HG03025 (cell line): ENCODE measurements around the gene HRNR.

ENCODE experiments used
- ATAC-seq: cut with Tn5 transposase; IDR thresholded peaks from one replicate; pipeline ENCODE4 v1.9.1; 2021; ENCODE audit warnings: mild to moderate bottlenecking, moderate library complexity; ENCODE audit not compliant: unreplicated experiment, low FRiP score

The HRNR gene

DNA sequence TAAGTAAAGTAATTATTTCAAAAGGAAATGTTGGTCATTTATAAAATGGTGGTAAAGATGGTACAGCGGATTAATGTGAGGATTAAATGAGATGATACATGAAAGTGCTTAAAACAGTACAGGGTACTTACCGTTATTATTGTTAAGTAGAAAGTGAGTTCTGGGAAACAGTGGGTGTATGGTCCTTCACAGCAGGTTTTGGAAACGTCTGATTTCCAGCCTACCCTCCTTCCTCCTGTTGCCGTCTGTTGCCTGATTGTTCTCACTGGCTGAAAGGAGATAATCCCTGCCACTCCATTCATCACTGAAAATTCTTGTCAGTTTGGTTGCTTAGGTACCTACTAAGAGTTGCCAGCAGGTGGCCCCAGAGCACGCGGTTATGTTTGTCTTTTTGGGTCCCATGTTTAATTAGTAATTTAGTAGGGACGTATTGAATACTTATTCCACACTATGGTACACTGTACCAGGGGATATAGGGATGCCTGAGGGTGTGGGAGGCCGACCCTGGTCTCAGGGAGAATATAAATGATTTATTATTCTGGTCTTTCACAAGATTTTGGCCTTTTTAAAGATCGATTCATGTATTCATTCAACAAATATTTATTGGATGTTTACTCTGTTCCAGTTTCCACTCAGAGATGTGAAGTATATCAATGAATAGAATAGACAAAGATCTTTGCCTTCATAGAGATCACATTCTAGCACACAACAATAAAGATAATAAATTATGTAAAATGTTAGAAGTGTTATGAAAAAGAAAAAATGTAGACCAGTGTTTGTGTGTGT, 34.1 kb downstream of the HRNR start:
- no peak for ATAC-seq

DNA sequence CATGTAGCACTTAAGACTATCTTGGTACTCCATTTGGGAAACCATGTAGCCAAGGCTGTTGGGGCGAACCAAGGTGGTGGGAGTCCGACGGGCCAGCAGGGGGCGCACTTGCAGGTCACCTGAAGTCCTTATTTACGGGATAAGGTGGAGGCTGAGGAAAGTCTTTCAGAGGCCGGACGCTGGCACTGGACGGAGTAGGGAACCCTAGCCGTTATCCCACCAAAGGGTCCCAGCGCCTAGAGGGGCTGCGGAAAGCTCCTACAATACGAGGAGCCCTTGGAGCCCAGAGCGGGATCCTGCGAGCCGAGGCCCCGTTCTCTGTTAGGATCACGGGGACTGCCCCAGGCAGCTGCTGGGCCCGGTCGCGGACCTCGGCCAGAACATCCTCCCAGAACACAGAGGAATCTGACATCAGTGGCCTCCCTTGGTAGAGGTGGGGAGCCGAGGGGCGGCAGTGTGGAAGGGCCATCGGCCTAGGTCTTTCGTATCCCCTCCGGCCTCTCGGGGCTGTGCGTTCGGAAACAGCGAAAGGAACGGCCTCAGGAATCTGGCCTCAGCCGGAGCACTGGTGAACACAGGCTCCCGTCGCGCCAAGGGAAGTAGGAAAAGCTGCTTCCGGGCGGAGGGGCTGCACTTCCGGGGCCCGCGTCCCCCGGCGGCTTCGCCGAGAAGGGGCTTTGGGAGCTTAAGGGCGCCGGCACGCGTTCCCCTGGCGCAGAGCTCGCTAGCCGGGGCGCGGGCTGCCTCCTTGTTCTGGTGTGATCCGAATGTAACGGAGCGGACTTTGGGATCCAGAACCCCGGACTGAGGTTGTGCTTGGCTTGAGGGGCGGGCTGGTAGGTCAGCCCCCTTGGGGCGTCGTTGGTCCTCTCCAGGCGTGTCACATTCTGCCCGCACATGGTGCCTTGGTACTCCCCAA, 35.1 kb downstream of the HRNR start:
- ATAC-seq = no peak

DNA sequence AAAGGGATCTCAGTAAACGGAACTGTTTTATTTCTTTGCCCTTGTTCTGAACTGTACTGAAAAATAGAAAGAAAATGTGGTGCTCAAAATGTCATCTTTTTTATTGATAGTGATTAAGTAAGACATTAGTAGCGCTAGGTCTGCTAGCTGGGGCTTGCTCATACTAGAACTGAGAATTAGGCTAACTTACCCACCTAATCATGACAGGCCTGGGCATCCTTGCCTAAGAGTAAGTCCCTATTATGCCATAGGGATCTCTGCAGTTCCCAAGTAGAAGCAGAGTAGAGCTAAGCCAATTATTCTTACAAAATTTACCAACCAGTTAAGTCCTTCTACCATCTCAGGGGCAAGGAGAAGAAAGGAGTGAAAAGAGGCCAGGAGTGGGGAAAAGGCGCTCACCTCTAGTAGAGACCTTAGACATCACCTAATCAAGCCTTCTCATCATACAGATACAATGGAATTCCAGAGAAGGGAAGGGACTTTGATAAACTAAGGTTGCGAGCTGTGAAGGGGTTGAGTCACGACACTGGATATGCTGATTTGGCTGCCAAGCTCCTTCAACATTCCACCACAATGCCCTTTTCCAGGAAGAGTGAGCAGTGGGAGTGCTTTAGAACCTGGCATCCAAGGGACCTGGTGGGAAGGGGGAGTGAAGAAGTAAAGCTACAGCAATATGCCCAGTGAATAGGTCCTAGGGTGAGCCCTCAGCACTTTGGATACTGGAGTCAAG, 37.3 kb downstream of the HRNR start:
- no peak for ATAC-seq

DNA sequence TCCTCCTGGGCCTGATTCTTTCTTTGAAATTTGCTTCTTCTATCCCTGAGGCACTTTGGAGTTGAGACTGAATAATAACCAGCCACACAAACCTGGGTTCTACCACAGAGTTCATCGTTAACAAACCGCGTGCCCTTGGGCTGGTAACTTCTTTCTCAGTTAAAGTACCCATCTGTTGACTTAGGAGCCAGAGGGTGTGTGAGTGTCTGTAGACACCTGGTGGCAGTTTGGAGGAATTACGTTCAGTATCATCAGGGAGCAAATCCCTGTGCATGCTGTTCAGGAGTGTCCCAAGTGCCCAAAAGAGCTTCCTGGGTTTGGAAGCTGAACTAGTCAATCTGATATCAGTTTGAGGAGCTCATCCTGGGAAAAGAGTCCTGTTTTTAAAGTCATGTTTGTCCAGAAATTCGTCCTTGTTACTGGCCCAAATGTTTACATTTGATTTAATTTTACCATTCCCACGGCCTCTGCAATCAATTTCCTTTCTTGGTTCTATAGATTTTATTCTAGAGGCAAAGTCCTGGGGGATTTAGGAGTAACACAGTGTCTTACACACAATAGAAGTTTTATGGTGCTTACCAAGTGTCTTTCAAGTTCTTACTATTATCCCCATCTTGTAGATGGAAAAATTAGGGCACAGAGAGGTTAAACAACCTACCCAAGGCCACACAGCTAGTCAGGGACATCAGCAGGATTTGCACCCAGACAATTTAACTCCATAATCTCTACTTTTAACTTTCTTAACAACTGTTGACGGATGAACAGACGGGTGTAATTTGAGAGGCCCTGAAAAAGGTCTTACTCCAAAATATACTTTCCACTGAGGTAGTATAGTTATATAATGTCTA, 38.2 kb downstream of the HRNR start:
- no peak for ATAC-seq

DNA sequence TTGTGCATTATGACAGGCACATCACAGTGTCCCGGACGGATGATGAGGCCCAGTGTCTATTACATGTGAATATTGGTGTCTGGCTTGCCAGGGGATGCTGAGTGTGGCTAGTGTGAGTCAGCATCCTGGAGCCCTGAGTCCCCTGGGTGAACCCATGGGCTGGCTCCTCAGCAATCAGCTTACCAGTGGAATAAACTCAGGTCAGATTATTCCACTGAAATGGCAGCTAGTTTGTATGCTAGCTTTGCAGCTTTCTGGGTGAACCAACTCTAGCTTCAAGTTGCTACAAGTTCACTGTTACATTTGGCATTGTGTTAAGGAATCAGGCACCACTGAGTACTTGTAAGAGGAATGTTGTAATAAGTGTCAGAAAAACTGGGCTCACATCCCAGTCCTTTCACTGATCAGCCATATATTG, 41.0 kb downstream of the HRNR start:
- ATAC-seq = no peak

DNA sequence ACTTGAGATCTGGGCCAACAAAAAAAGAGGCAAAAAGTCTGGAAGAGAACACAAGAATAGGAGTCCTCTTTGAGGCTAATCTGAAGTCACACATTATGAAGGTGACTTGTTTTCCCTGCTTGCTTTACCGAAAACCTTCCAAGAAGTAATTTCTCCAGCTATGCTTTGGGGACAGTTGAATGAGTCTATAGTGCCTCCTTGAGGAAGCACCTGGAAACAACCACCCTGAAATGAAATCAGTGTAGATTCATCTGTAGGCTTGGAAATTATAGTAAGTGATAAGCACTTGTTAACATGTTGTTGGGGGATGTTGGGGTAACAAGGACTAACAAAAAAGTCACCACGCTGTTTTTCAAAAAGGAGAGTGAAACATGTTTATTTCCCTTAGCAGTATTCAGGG, 41.6 kb downstream of the HRNR start:
- no peak for ATAC-seq

DNA sequence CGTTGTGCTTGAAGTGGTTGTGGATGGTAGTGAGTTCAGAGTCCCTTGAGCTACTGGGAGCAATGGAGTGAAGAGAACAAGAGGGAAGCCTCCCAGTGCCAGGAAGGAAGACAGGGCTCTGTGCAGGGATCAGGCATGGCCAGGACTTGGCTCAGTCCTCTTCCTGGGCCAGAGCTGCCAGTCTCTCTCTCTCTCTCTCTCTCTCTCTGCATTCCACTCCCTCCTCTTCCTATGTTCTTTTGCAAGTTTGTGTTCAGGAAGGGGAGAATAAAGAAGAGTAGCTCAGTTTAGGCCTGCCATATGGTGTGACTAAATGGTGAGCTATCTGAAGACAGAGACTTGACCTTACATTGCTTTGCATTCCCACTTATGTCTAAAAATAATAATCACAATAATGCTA, 44.4 kb downstream of the HRNR start:
- ATAC-seq = no peak

DNA sequence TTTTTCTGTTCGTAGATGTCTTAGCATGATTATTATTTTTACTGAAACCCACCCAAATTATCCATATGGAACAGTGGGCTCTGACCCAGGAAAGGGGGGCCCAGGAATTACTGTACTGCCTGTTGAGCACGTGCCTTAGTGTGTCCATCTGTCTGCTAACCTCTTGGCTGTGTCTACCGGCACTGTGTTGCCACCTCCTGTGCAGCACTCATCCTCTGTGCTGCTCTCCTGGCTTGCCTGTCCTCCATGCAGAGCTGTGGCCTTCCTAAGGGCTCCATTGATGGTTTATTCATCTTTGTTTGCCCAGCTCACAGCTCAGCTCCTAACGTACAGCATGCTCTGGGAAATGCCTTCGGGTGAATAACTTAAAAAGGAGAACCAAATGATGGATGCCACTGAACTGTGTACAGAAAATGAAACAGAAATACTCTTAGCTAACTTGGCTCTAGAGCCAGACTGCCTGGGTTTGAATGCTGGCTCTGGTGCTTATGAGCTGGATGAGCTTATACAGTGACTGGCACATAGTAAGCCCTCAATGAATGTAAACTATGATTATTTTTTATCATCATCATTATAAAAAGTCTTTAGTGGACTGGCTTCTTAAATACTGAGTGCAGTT, 53.6 kb downstream of the HRNR start:
- ATAC-seq = no peak

DNA sequence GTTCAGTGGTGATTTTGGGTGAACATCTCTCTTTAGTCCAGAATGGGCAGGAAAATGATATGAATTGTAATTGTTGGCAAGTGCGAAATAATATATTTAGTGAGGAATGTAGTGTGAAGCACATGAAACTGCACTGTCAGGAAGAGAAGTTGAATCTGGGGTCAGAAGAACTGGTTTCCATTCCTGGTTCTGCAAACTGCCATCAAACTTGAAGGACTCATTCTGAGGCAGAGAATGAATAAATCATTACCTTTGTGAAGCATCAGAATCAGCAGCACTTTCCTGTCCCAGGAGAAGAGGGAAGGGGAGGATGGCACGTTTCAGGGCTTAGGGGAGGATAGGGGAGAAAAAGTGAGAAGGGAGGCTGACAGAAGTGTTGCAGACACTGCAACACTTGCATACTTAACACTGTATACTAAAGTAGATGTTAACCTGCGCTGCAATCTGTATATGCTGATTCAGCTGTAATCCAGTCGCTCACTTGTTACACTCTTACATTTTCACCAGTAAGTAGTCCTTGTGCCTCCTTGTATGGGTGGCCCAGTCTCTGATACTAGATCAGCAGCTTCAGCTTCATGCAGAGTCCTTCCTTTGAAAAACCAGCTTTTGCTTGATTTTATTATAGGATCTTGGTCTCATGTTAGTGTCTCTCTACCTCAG, 54.5 kb downstream of the HRNR start:
- no peak for ATAC-seq

DNA sequence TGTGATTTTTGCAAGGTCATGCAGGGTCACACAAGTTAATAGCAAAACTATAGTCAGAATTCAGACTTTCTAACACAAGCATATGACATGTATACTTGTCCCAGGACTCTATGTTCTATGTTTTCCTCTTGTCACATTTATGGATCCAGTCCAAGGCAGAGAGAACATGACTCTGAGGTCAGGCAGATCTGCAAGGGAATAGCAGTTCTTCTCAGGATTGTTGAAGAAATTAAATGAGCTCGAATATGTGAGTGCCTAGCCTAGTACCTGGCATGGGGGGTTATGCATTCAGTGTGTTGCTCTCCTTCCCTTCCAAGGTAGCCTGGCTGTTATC, 55.5 kb downstream of the HRNR start:
- no peak for ATAC-seq

DNA sequence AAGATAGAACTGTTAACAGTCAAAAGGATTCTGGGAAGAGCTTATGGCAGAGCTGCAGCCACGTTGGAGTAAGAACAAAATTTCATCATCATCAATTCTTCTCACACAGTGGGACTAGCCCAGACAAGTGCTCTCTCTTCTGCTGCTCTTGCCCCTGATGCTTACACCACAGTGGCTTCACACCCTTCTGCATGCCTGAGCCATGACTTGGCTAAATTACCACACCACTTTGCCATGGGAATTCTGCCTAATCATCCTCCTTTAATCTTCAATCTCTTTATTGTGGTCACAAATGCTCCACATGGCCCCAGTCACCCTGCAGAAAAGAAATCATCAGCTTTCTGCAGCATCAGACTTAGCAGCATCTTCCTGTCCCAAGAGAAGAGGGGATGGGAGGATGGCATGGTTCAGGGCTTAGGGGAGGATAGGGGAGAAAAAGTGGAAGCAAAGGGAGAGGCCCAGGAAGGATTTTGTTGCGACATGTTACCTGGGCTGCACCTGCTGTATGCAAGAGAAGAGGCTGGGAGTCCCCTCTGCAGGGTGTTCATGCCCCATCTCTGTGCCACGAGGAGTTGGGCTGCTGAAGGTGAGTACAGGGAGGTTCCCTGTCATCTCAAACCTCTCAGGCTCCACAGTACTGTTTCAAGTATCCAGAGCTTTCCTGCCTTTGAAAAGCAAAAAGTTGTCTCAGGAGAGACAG, 56.0 kb downstream of the HRNR start:
- no peak for ATAC-seq

DNA sequence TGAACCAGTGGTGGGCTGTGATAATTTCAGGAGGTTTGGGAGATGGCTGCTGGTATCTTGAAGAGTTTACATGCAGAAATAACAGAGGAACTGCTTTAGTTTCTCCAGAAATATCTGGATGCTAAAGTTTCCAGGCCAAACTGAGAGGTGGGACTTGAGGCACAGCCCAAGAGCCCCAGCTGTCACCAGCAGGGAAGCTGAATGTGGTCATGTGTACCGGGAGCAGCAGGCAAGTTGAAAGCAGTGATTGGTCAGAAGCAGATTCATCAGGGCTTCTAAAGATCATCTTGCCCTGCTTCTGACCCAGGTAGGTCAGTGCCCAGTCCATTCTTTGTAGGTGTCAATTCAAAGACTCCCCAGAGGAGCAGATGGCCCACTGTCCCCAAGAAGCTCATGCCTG, 57.0 kb downstream of the HRNR start:
- ATAC-seq = no peak

DNA sequence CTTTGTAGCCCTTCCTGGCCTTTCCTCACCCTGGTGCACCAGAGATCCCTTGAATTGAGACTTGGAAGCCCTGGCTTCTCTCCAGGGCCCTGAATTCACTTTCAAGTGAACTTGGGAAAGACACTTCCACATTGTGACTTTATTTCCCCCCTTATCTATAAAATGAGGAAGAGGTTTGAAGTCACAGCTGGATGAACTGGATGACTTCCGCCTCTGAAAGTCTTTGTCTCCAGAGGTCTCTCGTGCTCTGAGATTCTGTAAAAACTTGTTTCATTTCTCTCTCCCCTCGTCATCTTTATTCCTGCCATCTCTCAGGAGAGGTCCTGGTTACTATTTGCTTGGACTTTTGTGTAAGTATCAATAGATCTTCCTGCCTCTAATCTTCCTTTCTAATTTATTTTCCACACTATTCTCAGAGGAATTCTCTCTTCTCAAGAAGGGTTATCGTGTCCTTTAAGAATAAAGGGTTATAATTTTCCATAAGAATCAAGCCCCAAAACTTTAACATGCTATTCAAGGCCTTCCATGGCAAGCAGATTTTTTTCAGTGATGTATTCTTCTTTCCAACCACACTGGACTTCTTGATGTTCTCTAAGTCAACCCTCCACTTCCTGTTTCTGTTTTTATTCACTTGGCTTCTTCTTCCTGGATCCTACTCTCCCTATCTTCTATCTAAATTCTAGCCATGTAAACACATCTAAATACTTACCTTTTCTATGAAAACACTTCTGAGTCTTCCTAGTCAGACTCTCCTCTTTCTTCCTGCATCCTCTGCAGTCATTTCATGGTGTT, 58.5 kb downstream of the HRNR start:
- ATAC-seq = no peak

DNA sequence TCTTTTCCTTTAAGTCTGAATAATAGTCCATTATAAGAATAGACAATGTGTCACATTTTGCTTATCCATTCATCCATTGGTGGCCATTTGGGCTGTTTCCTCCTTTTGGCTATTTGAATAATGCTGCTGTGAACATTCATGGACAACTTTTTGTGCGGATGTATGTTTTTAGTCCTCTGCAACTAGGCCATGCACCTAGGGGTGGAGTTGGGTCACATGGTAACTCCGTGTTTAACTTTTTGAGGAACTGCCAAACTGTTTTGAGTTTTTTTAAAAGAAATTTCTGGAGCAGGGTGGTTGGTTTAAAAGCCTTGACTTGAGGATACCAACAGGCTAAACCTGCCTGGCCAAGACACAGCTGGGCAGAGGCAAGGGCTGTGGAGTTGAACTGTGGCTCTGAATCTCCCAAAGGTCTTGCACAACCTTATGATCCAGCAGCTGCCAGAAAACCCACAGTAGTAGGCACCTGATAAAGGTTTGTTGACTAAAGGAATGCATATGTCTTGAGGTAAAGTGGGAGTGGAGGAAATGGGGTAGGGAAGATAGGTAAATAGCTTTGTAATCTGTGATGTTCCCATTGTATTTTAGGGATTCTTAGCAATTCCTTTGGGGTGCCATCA, 59.4 kb downstream of the HRNR start:
- no peak for ATAC-seq

DNA sequence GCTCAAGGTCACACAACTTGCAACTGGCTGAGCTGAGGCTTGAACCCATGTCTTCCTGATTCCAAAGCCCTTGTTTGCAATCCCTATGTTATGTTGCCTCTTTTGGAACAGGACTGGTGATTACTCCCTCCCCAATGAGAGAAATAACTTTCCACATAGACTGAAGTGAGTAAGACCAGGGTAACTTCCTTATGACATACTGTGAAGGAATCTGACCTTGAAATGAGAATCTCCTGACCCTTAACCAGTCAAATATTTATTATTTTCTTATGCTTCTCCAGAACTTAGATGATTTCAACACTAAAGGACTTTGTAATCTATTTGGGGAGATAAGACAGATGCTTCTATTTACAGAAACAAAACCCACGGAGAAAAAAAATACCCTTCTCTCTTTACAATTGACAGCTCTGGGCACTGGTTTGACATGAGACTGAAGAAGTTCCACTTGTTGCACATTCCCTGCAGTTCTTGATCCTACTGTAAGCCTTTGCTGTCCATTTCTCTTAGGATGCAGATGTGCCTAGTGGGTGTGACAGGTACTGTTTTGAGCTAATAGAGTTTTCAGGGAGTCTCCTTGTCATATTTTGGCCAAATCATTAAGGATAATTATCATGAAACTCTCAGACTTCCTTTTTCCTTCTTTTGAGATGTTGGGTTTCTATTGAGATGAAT, 61.1 kb downstream of the HRNR start:
- ATAC-seq = no peak
